Caco-2 (cell line): ENCODE results near the gene TNFRSF25. TPM values are rescaled to one million over a fixed set of nuclear protein-coding genes. Genes with fewer than 3 reads are reported as not detected.

Source experiments
- BruUV-seq: library from RNA; stranded (reverse); fragments of 400-500 nt; replicated peaks from 2 replicates; lab custom pipeline; 2021; lab: Mats Ljungman, UMichigan
- CTCF ChIA-PET: fragments of 300-600 bp; sonication (Branson Sonifier 250); formaldehyde crosslinking; loops from one replicate; lab custom pipeline; 2022; ENCODE audit warnings: antibody characterized with exemption; lab: Charles Lee
- POLR2A ChIA-PET: fragments of 300-600 bp; sonication (Branson Sonifier 250); formaldehyde crosslinking; loops from one replicate; lab custom pipeline; 2022; ENCODE audit warnings: antibody characterized with exemption; lab: Charles Lee
- DNase-seq, 2 experiments: peaks; one replicate each; pipeline versions ENCODE4 v3.0.0 to v3.0.0-alpha.2; 2020 to 2022
- H3K27me3 ChIP-seq: replicated peaks from 2 replicates; pipeline ENCODE4 v1.6.0; 2011; ENCODE audit warnings: low read length; ENCODE audit not compliant: control insufficient read depth, insufficient read depth
- H3K36me3 ChIP-seq: 2 replicates; pipeline ENCODE4 v1.5.1; 2011; ENCODE audit warnings: low read length; ENCODE audit not compliant: control insufficient read depth, insufficient read depth
- H3K4me1 ChIP-seq: fragments of 250-450 bp; sonication (Bioruptor Pico); 2 replicates; pipeline ENCODE4 v1.5.1; 2020; ENCODE audit warnings: mild to moderate bottlenecking
- H3K4me3 ChIP-seq: 2 replicates; pipeline ENCODE4 v1.5.1; 2011; ENCODE audit warnings: low read depth, mild to moderate bottlenecking, control low read depth, low read length
- H3K9me3 ChIP-seq: fragments of 250-450 bp; sonication (Bioruptor Pico); 2 replicates; pipeline ENCODE4 v1.5.1; 2020; ENCODE audit warnings: mild to moderate bottlenecking, moderate library complexity
- H3K27ac Mint-ChIP-seq: one replicate; pipeline ENCODE4 v1.8.0; 2022; ENCODE audit warnings: mixed read lengths; ENCODE audit not compliant: unreplicated experiment
- H3K27me3 Mint-ChIP-seq: one replicate; pipeline ENCODE4 v1.8.0; 2022; ENCODE audit warnings: mixed read lengths; ENCODE audit not compliant: insufficient read depth, unreplicated experiment
- H3K36me3 Mint-ChIP-seq: one replicate; pipeline ENCODE4 v1.8.0; 2022; ENCODE audit warnings: mild to moderate bottlenecking, mixed read lengths; ENCODE audit not compliant: insufficient read depth, unreplicated experiment
- H3K4me1 Mint-ChIP-seq: one replicate; pipeline ENCODE4 v1.8.0; 2022; ENCODE audit warnings: low read depth, mixed read lengths; ENCODE audit not compliant: unreplicated experiment
- H3K4me3 Mint-ChIP-seq: one replicate; pipeline ENCODE4 v1.8.0; 2022; ENCODE audit warnings: mild to moderate bottlenecking, moderate library complexity, mixed read lengths; ENCODE audit not compliant: unreplicated experiment
- H3K9me3 Mint-ChIP-seq: one replicate; pipeline ENCODE4 v1.8.0; 2022; ENCODE audit warnings: mixed read lengths; ENCODE audit not compliant: unreplicated experiment
- CTCF ChIP-seq, 2 experiments: fragments of 200-600 bp in 1 of 2; IDR thresholded peaks; 1 replicate in 1 of 2; 2 replicates in 1 of 2; pipeline versions ENCODE4 v1.5.1 to v1.8.0; 2011 to 2022; ENCODE audit warnings: antibody characterized with exemption in 1 of 2, control low read depth in 1 of 2, inconsistent platforms in 1 of 2, low read depth in 1 of 2, low read length in 1 of 2, mild to moderate bottlenecking in 1 of 2, moderate library complexity in 1 of 2; ENCODE audit not compliant: insufficient read depth in 1 of 2, severe bottlenecking in 1 of 2, unreplicated experiment in 1 of 2
- intact Hi-C: fragments of 100-400 bp; cut with micrococcal nuclease; formaldehyde crosslinking; loops from one replicate; pipeline ENCODE4 v1.10.0; 2022; ENCODE audit not compliant: unreplicated experiment
- total RNA-seq: library from RNA; stranded (reverse); gene quantifications from 2 replicates; pipeline ENCODE4 v1.2.3, GENCODE V29; 2022

TNFRSF25 gene
- total RNA-seq, 1 experiment from 2014 or later: 16.3 TPM

- DNase-seq: no peak
- Mint-ChIP-seq H3K9me3 (no peaks in the 10 kb centered on the region), H3K27me3 (no peaks in the 10 kb centered on the region), H3K27ac (peak overlapping the region; percentile 67), H3K4me3 (no peak overlapping the region), H3K36me3 (no peaks in the 10 kb centered on the region), H3K4me1 (peaks cover 9% of the 10 kb centered on the region)
- H3K36me3 ChIP-seq: no peaks in the 10 kb centered on the region
- ChIA-PET CTCF (interaction anchor here (0.6 to 1.0 kb wide), 2 partner anchors 9 to 201 kb away, joined by 4 to 7 read pairs; no protein-coding TSS in a partner anchor), POLR2A (no interaction called here)
- no peak overlapping the region for H3K4me3 ChIP-seq
- H3K27me3 ChIP-seq: no peaks in the 10 kb centered on the region
- no peaks in the 10 kb centered on the region for H3K9me3 ChIP-seq
- no TSS peak for BruUV-seq
- intact Hi-C loops: no loop called here
- H3K4me1 ChIP-seq: peaks cover 7% of the 10 kb centered on the region
- no peak for TF ChIP-seq CTCF (IDR thresholded peaks at IDR 0.05; ENCODE audit: insufficient read depth in 1 of 2, low read depth in 1 of 2, low read length in 1 of 2, severe bottlenecking in 1 of 2, unreplicated experiment in 1 of 2)
These were observed 15.9 kb downstream of the TNFRSF25 start for GRCh38 chr1:6450005-6450450.

- Mint-ChIP-seq H3K4me1 (peaks cover 9% of the 10 kb centered on the region), H3K27me3 (no peaks in the 10 kb centered on the region), H3K27ac (no peak overlapping the region), H3K4me3 (no peak overlapping the region), H3K9me3 (no peaks in the 10 kb centered on the region), H3K36me3 (no peaks in the 10 kb centered on the region)
- Histone ChIP-seq H3K4me3 (no peak overlapping the region), H3K36me3 (no peaks in the 10 kb centered on the region), H3K27me3 (no peaks in the 10 kb centered on the region), H3K4me1 (peaks cover 7% of the 10 kb centered on the region), H3K9me3 (no peaks in the 10 kb centered on the region)
- intact Hi-C loops: no loop called here
- POLR2A ChIA-PET: no interaction called here
- DNase-seq: no peak
- TF ChIP-seq CTCF (IDR thresholded peaks at IDR 0.05; ENCODE audit: insufficient read depth in 1 of 2, low read depth in 1 of 2, low read length in 1 of 2, severe bottlenecking in 1 of 2, unreplicated experiment in 1 of 2): no peak
- BruUV-seq: no TSS peak
- CTCF ChIA-PET: interaction anchor here (1.0 kb wide), 1 partner anchor 8 kb away, joined by 7 read pairs; no protein-coding TSS in a partner anchor
These were observed 17.0 kb downstream of the TNFRSF25 start for GRCh38 chr1:6448749-6449631.

- DNase-seq: no peak
- H3K9me3 Mint-ChIP-seq: no peaks in the 10 kb centered on the region
- H3K27me3 Mint-ChIP-seq: no peaks in the 10 kb centered on the region
- Histone ChIP-seq H3K4me3 (no peak overlapping the region), H3K9me3 (no peaks in the 10 kb centered on the region), H3K36me3 (no peaks in the 10 kb centered on the region), H3K4me1 (peaks cover 7% of the 10 kb centered on the region), H3K27me3 (no peaks in the 10 kb centered on the region)
- CTCF ChIA-PET: no interaction called here
- peak overlapping the region; percentile 40 for H3K4me3 Mint-ChIP-seq
- H3K27ac Mint-ChIP-seq: no peak overlapping the region
- intact Hi-C loops: no loop called here
- POLR2A ChIA-PET: no interaction called here
- peaks cover 9% of the 10 kb centered on the region for H3K4me1 Mint-ChIP-seq
- no peaks in the 10 kb centered on the region for H3K36me3 Mint-ChIP-seq
- BruUV-seq: no TSS peak
- TF ChIP-seq CTCF (IDR thresholded peaks at IDR 0.05; ENCODE audit: insufficient read depth in 1 of 2, low read depth in 1 of 2, low read length in 1 of 2, severe bottlenecking in 1 of 2, unreplicated experiment in 1 of 2): no peak
These were observed 17.9 kb downstream of the TNFRSF25 start for GRCh38 chr1:6447818-6448748.
